ENCODE data around the gene EEF2K. TPM values are rescaled to one million over a fixed set of nuclear protein-coding genes. Genes with fewer than 3 reads are reported as not detected.

The EEF2K gene
- total and polyA plus RNA-seq, 2 donors (not counting 1 experiment from before 2014, with no cell fraction given): 11.8 to 28.7 TPM

DNA sequence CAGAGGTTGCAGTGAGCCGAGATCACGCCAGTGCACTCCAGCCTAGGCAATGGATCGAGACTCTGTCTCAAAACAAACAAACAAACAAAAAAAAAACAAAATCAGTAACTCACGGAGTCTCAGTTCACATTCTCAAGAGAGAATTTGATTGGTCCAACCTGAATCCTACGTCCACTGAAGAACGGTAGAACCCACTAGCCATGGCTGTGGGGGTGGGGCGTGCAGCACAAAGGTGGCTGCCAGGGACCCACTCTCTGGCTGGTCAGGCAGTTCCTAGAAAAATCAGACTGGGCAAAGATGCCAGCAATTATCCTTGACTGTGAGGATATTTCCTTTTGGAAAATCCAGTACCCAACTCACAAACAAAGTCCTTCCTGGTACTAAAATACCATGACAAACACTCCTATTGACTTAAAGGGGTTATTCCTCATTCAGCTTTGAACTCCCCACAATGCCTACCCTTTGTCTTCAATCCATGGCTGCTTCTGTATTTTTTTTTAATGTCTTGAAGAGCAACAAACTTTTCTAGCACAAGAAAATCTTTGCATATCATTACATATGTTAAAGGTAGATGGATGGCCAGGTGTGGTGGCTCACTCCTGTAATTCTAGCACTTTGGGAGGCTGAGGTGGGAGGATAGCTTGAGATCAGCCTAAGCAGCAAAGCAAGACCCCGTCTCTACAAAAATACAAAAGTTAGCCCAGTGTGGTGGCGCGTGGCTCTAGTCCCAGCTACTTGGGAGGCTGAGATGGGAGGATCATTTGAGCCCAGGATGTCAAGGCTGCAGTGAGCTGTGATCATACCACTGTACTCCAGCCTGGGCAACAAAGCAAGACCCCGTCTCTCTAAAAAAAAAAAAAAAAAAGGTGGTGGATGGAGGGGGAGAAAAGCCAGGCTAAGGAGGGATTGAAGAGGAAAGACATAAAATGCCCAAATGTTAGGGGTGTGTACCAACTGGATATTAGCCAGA lies 87.3 kb downstream of the EEF2K start:
- Mint-ChIP-seq H3K4me1 (peaks cover 16% of the 10 kb centered on the region), H3K9me3 (ENCODE audit: insufficient read depth) (no peaks in the 10 kb centered on the region), H3K4me3 (no peak overlapping the region), H3K27me3 (no peaks in the 10 kb centered on the region), H3K27ac (no peak overlapping the region)
- DNase-seq (no peak), ATAC-seq (ENCODE audit: low read depth) (no peak)
- H3K9ac ChIP-seq (ENCODE audit: low read length): no peak overlapping the region
- WGBS (ENCODE audit: insufficient coverage): 99% methylated on average over 8 of the region's 11 CpGs
- no peaks in the 10 kb centered on the region for H3K36me3 ChIP-seq (replicated peaks in 1 of 2; ENCODE audit: control extremely low read depth in 1 of 2, control insufficient read depth in 1 of 2, extremely low read depth in 1 of 2, insufficient read depth in 2 of 2, low read length in 1 of 2)
- no peaks in the 10 kb centered on the region for H3K9me3 ChIP-seq (ENCODE audit: control extremely low read depth in 1 of 3, control insufficient read depth in 2 of 3, insufficient read depth in 1 of 3, low read length in 2 of 3)
- TF ChIP-seq, protein P1, sequence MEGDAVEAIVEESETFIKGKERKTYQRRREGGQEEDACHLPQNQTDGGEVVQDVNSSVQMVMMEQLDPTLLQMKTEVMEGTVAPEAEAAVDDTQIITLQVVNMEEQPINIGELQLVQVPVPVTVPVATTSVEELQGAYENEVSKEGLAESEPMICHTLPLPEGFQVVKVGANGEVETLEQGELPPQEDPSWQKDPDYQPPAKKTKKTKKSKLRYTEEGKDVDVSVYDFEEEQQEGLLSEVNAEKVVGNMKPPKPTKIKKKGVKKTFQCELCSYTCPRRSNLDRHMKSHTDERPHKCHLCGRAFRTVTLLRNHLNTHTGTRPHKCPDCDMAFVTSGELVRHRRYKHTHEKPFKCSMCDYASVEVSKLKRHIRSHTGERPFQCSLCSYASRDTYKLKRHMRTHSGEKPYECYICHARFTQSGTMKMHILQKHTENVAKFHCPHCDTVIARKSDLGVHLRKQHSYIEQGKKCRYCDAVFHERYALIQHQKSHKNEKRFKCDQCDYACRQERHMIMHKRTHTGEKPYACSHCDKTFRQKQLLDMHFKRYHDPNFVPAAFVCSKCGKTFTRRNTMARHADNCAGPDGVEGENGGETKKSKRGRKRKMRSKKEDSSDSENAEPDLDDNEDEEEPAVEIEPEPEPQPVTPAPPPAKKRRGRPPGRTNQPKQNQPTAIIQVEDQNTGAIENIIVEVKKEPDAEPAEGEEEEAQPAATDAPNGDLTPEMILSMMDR (IDR thresholded peaks at IDR 0.05): no peak
- no peak for TF ChIP-seq EZH2 (IDR thresholded peaks at IDR 0.05; ENCODE audit: borderline replicate concordance, insufficient read depth, low read depth, low read length, poor library complexity, severe bottlenecking)
- intact Hi-C loops (cut with micrococcal nuclease): no loop called here
- no peak overlapping the region for H2AFZ ChIP-seq (ENCODE audit: insufficient read depth, low read depth, low read length, poor library complexity, severe bottlenecking)
- no peaks in the 10 kb centered on the region for H3K79me2 ChIP-seq (ENCODE audit: control insufficient read depth, insufficient read depth, low read length)
- ChIA-PET CTCF (no interaction called here), POLR2A (no interaction called here)
- H3K4me1 ChIP-seq (ENCODE audit: control insufficient read depth in 2 of 2, insufficient read depth in 2 of 2, low read length in 2 of 2): peaks cover 5 to 17% of the 10 kb centered on the region in 2 donors
- no peak overlapping the region for H3K4me2 ChIP-seq (replicated peaks; ENCODE audit: low read depth, low read length, poor library complexity, severe bottlenecking)
- no peaks in the 10 kb centered on the region for H4K20me1 ChIP-seq (ENCODE audit: control insufficient read depth, insufficient read depth, low read length, poor library complexity, severe bottlenecking)
- no peak overlapping the region for H3K4me3 ChIP-seq (ENCODE audit: control extremely low read depth in 1 of 5, extremely low read depth in 1 of 5, insufficient read depth in 1 of 5, low read depth in 2 of 5, low read length in 4 of 5)
- no peak overlapping the region for H3K27ac ChIP-seq (ENCODE audit: low read length in 2 of 2)
- H3K27me3 ChIP-seq (replicated peaks in 1 of 4; ENCODE audit: control extremely low read depth in 1 of 4, control insufficient read depth in 3 of 4, insufficient read depth in 4 of 4, low read length in 3 of 4): no peaks in the 10 kb centered on the region
